RWPE2 (cell line): ENCODE results near the gene BCO2.
A peak's percentile ranks its signal among the peaks of the same experiment; 100 is the strongest.

Source experiments
- ATAC-seq: fragments of 200-7000 bp; cut with Tn5 transposase; 3 replicates; pipeline ENCODE4 v1.9.1; 2021; ENCODE audit warnings: low read depth
- DNase-seq: peaks from one replicate; pipeline ENCODE4 v3.0.0-alpha.2; 2020; ENCODE audit warnings: low spot score
- H3K27ac ChIP-seq: fragments of 450-650 bp; 2 replicates; pipeline ENCODE4 v1.5.1; 2017; ENCODE audit warnings: mild to moderate bottlenecking; ENCODE audit not compliant: poor library complexity, severe bottlenecking
- H3K27me3 ChIP-seq: fragments of 250-450 bp; sonication (Bioruptor Pico); 2 replicates; pipeline ENCODE4 v1.5.1; 2021; ENCODE audit warnings: mild to moderate bottlenecking, moderate library complexity; ENCODE audit not compliant: insufficient read depth, poor library complexity, severe bottlenecking
- H3K36me3 ChIP-seq: fragments of 250-450 bp; sonication (Bioruptor Pico); 2 replicates; pipeline ENCODE4 v1.5.1; 2020; ENCODE audit warnings: low read depth, mild to moderate bottlenecking, moderate library complexity
- H3K4me1 ChIP-seq: fragments of 250-450 bp; sonication (Bioruptor Pico); 2 replicates; pipeline ENCODE4 v1.5.1; 2021; ENCODE audit warnings: mild to moderate bottlenecking, moderate library complexity; ENCODE audit not compliant: insufficient read depth, poor library complexity, severe bottlenecking
- H3K4me3 ChIP-seq: fragments of 250-450 bp; sonication (Bioruptor Pico); 2 replicates; pipeline ENCODE4 v1.5.1; 2021; ENCODE audit warnings: mild to moderate bottlenecking, moderate library complexity; ENCODE audit not compliant: severe bottlenecking
- H3K9me3 ChIP-seq: fragments of 250-450 bp; sonication (Bioruptor Pico); 2 replicates; pipeline ENCODE4 v1.5.1; 2021; ENCODE audit warnings: mild to moderate bottlenecking, moderate library complexity; ENCODE audit not compliant: severe bottlenecking
- CTCF ChIP-seq: fragments of 450-650 bp; IDR thresholded peaks from one replicate; pipeline ENCODE4 v1.5.1; 2017; ENCODE audit warnings: mild to moderate bottlenecking, moderate library complexity; ENCODE audit not compliant: poor library complexity, severe bottlenecking

Gene BCO2

GRCh38 chr11:112221274-112221835 lies 46.0 kb downstream of the BCO2 start:
- Histone ChIP-seq H3K36me3 (no peaks in the 10 kb centered on the region), H3K27ac (peak overlapping the region; percentile 42), H3K4me3 (no peak overlapping the region), H3K27me3 (no peaks in the 10 kb centered on the region), H3K4me1 (peaks cover 5% of the 10 kb centered on the region), H3K9me3 (no peaks in the 10 kb centered on the region)
- ATAC-seq (no peak), DNase-seq (no peak)
- TF ChIP-seq CTCF: no peak

GRCh38 chr11:112222303-112222702 lies 47.0 kb downstream of the BCO2 start:
- DNase-seq: no peak
- H3K4me1 ChIP-seq: peaks cover 5% of the 10 kb centered on the region
- H3K36me3 ChIP-seq: no peaks in the 10 kb centered on the region
- H3K27ac ChIP-seq: peak overlapping the region; percentile 42
- TF ChIP-seq CTCF: no peak
- no peaks in the 10 kb centered on the region for H3K27me3 ChIP-seq
- no peak overlapping the region for H3K4me3 ChIP-seq
- H3K9me3 ChIP-seq: no peaks in the 10 kb centered on the region
- ATAC-seq: no peak

DNA sequence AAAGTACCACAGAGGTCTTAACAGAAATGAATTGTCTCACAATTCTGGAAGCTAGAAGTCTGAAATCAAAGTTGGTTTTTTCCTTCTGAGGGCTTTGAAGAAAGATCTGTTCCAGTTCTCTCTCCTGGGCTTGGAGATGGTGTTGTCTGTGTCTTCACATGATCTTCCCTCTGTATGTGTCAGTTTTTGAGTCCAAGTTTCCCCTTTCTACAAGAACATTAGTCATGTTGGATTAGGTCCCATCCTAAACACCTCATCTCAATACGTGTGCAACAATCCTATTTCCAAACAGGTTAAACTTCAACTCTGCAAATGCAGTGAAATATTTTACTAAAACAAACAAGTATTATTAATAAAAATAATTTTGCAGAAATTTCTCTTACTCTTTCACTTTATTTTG lies 47.8 kb downstream of the BCO2 start:
- H3K9me3 ChIP-seq: no peaks in the 10 kb centered on the region
- no peak overlapping the region for H3K27ac ChIP-seq
- peaks cover under 1% of the 10 kb centered on the region for H3K36me3 ChIP-seq
- H3K4me1 ChIP-seq: peaks cover 13% of the 10 kb centered on the region
- no peak for ATAC-seq
- TF ChIP-seq CTCF: no peak
- no peak overlapping the region for H3K4me3 ChIP-seq
- H3K27me3 ChIP-seq: no peaks in the 10 kb centered on the region
- DNase-seq: no peak

- TF ChIP-seq CTCF: no peak
- H3K4me1 ChIP-seq: peaks cover 13% of the 10 kb centered on the region
- ATAC-seq (no peak), DNase-seq (no peak)
- H3K9me3 ChIP-seq: no peaks in the 10 kb centered on the region
- H3K4me3 ChIP-seq: no peak overlapping the region
- H3K27ac ChIP-seq: no peak overlapping the region
- no peaks in the 10 kb centered on the region for H3K27me3 ChIP-seq
- H3K36me3 ChIP-seq: peaks cover 9% of the 10 kb centered on the region
Measured at GRCh38 chr11:112223754-112224532, 48.6 kb downstream of the BCO2 start.

DNA sequence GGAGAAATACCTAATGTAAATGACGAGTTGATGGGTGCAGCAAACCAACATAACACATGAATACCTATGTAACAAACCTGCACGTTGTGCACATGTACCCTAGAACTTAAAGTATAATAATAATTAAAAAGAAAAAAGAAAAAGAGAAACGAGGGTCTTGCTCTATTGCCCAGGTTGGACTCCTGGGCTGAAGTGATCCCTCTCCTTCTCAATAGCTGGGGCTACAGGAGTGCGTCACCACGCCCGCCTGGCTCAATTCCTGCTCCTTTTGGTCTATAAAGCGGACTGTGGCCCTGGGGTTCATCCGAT lies 50.4 kb downstream of the BCO2 start:
- TF ChIP-seq CTCF: no peak
- DNase-seq (no peak), ATAC-seq (no peak)
- H3K27ac ChIP-seq: peak overlapping the region; percentile 67
- no peaks in the 10 kb centered on the region for H3K9me3 ChIP-seq
- no peaks in the 10 kb centered on the region for H3K27me3 ChIP-seq
- peaks cover 13% of the 10 kb centered on the region for H3K4me1 ChIP-seq
- peaks cover 25% of the 10 kb centered on the region for H3K36me3 ChIP-seq
- H3K4me3 ChIP-seq: peak overlapping the region; percentile 64
